Adipocyte (in vitro differentiated cells): Measurements from ENCODE around the gene JAZF1.

Experiments
- DNase-seq: peaks from one replicate; pipeline ENCODE4 v3.0.0-alpha.2; 2015; ENCODE audit warnings: low read depth
- H3K27me3 ChIP-seq: replicated peaks from 2 replicates; pipeline ENCODE4 v1.7.0; 2013; ENCODE audit warnings: mild to moderate bottlenecking, low read length, moderate library complexity; ENCODE audit not compliant: control insufficient read depth, insufficient read depth
- H3K36me3 ChIP-seq: 2 replicates; pipeline ENCODE4 v1.7.0; 2013; ENCODE audit warnings: low read length, mild to moderate bottlenecking, moderate library complexity; ENCODE audit not compliant: control insufficient read depth, insufficient read depth, severe bottlenecking
- H3K4me1 ChIP-seq: 2 replicates; pipeline ENCODE4 v1.7.0; 2013; ENCODE audit warnings: mild to moderate bottlenecking, low read length, moderate library complexity; ENCODE audit not compliant: control insufficient read depth, insufficient read depth
- H3K4me3 ChIP-seq: 2 replicates; pipeline ENCODE4 v1.7.0; 2013; ENCODE audit warnings: mild to moderate bottlenecking, low read length, moderate library complexity
- H3K9ac ChIP-seq: 2 replicates; pipeline ENCODE4 v1.7.0; 2013; ENCODE audit warnings: mild to moderate bottlenecking, low read length, moderate library complexity
- H3K9me3 ChIP-seq: 2 replicates; pipeline ENCODE4 v1.7.0; 2013; ENCODE audit warnings: mild to moderate bottlenecking, low read length, moderate library complexity; ENCODE audit not compliant: control insufficient read depth

JAZF1 gene

DNA sequence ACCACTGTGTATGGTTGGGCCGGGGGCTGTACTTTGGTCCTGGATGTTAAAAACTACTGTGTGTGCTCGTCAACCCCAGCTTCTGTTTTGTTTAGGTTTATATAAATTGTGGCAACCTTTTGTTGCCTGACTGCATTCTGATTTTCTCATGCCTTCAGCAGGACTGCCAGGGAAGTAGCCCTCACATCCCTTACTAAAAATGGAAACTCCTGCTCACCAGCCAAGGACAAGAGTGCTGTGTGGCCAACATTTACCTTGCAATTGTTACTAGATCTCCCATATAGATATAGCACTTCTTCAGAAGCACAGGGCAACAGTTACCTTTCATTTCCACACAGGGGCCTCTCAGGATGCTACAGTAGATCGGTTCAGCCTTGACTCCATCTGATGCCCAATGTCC, 266.2 kb downstream of the JAZF1 start:
- no peak overlapping the region for H3K4me3 ChIP-seq
- no peaks in the 10 kb centered on the region for H3K36me3 ChIP-seq
- no peaks in the 10 kb centered on the region for H3K27me3 ChIP-seq
- peaks cover 4% of the 10 kb centered on the region for H3K4me1 ChIP-seq
- no peak for DNase-seq
- H3K9ac ChIP-seq = no peak overlapping the region
- no peaks in the 10 kb centered on the region for H3K9me3 ChIP-seq

DNA sequence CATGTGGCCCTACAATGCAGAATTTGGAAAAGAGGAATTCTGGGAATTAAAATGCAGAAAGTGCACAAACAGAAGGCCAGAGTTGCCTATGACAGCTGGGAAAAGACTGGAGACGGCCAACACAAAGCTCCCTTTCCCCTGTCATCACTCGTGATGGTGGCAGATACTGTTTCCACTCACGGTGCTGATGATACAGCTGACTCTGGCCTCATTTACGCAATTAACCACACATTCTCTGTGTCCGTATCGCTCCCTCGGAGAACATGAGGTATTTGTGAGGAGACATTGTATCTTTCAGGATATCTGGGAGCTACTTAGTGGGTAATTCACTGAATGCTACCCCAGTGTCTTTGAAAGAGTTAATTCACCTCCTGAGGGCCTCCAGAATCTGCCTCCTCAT, 267.8 kb downstream of the JAZF1 start:
- H3K9ac ChIP-seq = no peak overlapping the region
- no peak overlapping the region for H3K4me3 ChIP-seq
- no peaks in the 10 kb centered on the region for H3K27me3 ChIP-seq
- DNase-seq = no peak
- no peaks in the 10 kb centered on the region for H3K9me3 ChIP-seq
- H3K4me1 ChIP-seq = peaks cover 3% of the 10 kb centered on the region
- no peaks in the 10 kb centered on the region for H3K36me3 ChIP-seq

DNA sequence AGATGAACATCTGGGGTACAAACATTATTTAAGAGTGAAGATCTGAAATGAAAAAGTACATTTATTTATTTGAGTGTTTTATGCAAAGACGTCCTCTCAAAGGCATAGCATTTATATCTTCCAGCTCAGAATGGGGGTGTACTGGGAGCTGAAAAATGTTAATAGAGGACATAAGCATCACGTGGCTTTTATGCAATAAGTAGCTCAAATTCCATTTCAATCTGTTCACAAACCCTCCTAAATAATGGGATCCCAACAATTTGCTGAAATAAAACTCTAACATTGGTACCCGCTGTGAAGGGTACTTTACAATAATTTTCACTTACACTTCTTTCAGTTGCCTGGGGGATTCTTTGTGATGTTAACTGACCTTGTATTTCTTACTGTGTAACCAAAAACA, 268.7 kb downstream of the JAZF1 start:
- Histone ChIP-seq H3K36me3 (no peaks in the 10 kb centered on the region), H3K9me3 (no peaks in the 10 kb centered on the region), H3K27me3 (no peaks in the 10 kb centered on the region), H3K4me1 (no peaks in the 10 kb centered on the region), H3K9ac (no peak overlapping the region), H3K4me3 (no peak overlapping the region)
- no peak for DNase-seq

DNA sequence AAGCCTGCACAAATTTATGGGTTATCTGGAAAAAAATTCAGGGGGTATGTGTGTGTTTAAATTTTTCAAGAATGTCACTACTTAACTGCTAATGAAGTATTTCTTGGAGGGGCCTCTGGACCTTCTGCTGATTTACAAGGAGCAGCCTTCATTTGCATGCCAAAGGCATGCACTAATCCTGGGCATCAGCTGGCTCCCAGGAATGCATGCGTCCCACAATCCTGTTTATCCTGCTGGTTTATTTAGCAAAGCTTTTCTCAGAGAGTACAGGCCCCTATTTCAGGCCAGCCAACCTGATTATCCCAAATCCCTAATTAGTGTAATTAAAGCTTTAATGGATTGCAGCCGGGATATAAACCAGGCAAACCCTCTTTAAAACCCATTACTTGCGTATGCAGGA, 270.3 kb downstream of the JAZF1 start:
- no peak for DNase-seq
- no peak overlapping the region for H3K4me3 ChIP-seq
- no peaks in the 10 kb centered on the region for H3K27me3 ChIP-seq
- peaks cover 6% of the 10 kb centered on the region for H3K4me1 ChIP-seq
- no peaks in the 10 kb centered on the region for H3K9me3 ChIP-seq
- no peaks in the 10 kb centered on the region for H3K36me3 ChIP-seq
- H3K9ac ChIP-seq = no peak overlapping the region

DNA sequence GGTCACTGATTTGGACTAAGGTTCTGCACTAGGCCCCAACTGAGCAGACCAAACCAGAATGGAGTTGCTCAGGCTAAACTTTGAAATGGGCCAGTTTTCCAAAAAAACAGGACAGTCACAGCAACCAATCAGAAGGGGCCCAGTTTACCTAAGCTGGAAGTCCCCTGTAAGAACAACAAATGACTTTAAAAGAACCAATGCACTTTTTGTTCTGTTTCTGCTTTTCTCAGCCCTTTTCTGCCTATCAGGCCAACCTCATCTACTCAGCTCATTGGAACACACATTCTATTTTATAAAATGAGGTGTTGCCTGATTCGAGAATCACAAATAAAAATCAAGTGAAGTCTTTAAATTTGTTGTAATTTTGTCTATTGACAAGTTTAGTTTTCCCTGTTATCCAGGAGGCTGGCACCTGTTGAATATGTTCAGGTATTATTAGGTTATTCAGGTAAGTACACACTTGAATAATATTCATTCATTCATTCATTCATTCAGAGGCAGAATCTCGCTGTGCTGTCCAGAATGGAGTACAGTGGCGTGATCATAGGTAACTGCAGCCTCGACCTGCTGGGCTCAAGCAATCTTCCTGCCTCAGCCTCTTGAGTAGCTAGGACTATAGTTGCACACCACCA, 271.9 kb downstream of the JAZF1 start:
- Histone ChIP-seq H3K36me3 (no peaks in the 10 kb centered on the region), H3K9me3 (no peaks in the 10 kb centered on the region), H3K27me3 (no peaks in the 10 kb centered on the region)

DNA sequence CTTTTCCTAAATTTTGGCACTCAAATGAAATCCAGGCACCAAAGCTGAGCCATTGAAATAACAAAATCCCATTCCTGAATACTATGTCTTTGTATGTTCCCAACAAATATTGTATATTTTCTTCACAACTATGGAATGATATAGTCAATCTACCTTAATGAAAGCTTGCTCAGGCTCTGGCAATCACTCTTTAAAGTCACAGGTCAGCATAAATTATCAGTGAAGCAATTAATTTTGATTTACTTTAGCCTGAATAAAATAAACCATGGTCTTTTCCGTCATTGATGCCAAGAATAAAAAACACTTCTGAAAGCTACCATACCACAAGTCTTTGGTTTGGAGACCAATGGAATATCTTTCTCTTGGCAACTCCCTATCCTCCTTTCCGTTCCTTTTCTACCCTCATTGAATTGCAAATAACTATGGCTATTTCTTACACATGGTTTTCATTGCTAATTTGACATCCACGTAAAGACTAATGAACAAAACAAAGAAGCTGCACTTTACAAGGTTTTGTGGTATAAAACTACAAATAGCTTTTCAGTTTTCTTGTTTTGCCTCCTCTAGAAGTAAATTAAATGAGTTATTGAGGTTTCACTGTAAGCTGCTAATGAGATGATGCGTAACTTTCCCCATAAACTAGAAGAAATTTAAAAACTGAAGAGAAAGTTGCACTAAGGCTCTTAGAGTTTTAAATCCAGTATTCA, 274.1 kb downstream of the JAZF1 start:
- DNase-seq = no peak
- H3K4me1 ChIP-seq = peaks cover 14% of the 10 kb centered on the region
- no peaks in the 10 kb centered on the region for H3K27me3 ChIP-seq
- no peak overlapping the region for H3K9ac ChIP-seq
- no peak overlapping the region for H3K4me3 ChIP-seq
- H3K36me3 ChIP-seq = no peaks in the 10 kb centered on the region
- H3K9me3 ChIP-seq = no peaks in the 10 kb centered on the region

More for the DNA sequence above, 271.9 kb downstream of the JAZF1 start:
- H3K9ac ChIP-seq = no peak overlapping the region
- no peak overlapping the region for H3K4me3 ChIP-seq
- no peak for DNase-seq
- peaks cover 6% of the 10 kb centered on the region for H3K4me1 ChIP-seq

DNA sequence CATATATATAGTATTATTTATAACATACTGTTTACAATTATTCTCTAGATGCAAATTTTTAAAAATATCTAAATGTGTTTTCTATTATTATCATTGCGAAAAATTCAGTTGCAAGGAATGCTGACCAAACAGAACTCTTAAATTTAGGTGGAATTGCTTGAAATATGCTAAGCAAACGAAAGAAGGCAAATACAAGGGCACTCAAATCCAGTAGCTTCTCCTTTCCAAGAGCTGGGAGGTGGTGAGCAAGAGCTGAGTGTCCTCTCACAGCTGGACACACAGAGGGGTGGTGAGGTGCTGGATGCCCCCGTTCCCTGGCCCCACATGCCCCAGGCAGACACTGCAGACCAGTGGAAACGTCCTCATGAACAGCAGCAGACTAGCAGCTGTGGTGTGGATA, 274.6 kb downstream of the JAZF1 start:
- Histone ChIP-seq H3K4me3 (no peak overlapping the region), H3K36me3 (no peaks in the 10 kb centered on the region), H3K4me1 (peaks cover 20% of the 10 kb centered on the region), H3K27me3 (no peaks in the 10 kb centered on the region), H3K9ac (no peak overlapping the region), H3K9me3 (no peaks in the 10 kb centered on the region)
- DNase-seq = no peak

DNA sequence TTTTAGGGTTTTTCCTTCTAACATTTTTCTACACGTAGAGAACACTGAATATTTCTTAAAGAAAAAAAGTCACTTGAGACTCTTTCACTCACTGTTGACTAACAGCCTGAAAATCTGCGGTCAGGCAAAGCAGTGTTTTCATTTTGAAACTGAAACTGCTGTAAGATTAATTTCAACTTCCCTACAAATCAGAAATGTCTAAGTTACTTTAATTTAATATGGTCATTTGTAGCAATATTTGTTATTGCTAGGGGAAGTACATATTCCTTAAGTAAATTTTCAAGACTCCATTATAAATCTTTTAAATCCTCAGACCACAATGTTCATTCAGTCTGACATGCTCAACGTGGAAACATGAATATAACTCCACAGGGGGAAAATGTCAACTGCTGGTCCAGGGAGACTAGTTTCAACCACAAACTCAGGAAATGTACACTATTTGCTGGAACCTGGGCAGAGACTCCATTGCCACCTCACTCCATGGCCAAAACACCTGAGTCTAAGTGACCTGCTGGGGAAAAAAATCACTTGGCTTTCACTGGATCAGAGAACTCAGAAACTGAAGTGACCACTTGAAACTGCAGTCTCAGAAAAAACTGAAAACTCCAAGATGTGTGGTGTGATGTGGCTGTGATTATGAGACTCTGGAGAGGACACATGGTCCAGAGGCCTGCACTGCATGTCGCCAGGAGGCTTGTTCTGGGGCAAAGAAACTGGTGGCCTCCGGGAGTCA, 279.4 kb downstream of the JAZF1 start:
- peak; percentile 87 for DNase-seq
- Histone ChIP-seq H3K4me1 (peaks cover 33% of the 10 kb centered on the region), H3K4me3 (peak overlapping the region; percentile 81), H3K9me3 (no peaks in the 10 kb centered on the region), H3K9ac (peak overlapping the region; percentile 87), H3K36me3 (no peaks in the 10 kb centered on the region), H3K27me3 (no peaks in the 10 kb centered on the region)

DNA sequence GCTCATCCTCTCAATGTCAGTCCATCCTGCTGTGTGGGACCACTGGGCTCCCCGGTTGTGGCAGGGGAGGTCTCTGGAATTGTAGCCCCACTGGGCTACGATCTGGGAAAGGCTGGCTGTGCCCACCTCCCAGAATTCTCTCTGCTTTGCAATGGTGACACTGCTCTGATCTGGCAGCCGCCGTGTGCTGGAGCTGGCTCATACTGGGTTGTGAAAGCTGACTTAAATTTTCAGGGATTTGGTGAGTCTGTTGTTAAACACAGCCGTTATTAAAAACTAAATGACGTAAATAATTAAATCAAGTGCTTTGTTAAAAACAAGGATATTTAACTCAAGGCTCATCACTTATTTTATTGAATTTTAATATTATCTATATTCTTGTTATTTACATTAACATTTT, 280.6 kb downstream of the JAZF1 start:
- no peaks in the 10 kb centered on the region for H3K27me3 ChIP-seq
- no peaks in the 10 kb centered on the region for H3K36me3 ChIP-seq

DNA sequence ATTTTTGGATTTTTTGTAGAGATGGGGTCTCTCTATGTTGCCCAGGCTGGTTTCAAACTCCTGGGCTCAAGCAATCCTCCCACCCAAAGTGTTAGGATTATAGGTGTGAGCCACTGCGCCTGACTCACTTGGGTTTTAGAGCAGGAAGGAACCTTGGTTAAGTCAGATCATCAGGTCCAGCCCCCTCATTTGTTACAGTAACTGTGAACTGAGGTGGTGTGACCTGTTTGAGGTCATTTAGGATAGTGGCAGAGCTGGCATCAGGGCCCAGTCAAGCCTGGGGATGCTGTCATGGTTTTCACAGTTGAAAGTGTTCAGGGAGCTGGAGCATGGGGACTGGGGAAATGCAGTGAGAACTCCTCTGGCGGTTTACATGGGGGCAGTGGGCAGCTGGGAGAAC, 281.0 kb downstream of the JAZF1 start:
- peak overlapping the region; percentile 21 for H3K9ac ChIP-seq
- H3K36me3 ChIP-seq = no peaks in the 10 kb centered on the region
- no peaks in the 10 kb centered on the region for H3K9me3 ChIP-seq

More for the DNA sequence above, 280.6 kb downstream of the JAZF1 start:
- Histone ChIP-seq H3K4me1 (peaks cover 27% of the 10 kb centered on the region), H3K4me3 (no peak overlapping the region), H3K9ac (peak overlapping the region; percentile 21), H3K9me3 (no peaks in the 10 kb centered on the region)
- DNase-seq = no peak

DNA sequence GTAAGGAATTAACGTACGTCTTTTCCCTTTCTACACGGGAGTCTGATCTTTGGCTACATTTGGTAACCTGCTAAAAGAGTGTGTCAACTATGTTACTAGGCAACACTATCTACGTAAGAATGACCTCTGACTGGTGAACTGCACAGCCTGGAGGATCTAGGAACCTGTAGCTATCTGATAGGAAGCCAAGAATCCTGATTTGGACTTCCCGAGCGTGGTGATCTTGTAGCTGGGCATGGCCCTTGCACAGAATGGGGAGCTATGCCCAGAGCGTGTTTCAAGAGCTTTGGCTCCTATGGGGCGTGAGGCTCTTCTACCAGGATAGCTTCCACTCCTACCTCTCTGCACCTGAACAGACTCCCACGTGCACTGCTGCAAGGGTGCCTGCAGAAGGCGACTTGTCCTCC, 283.2 kb downstream of the JAZF1 start:
- Histone ChIP-seq H3K27me3 (no peaks in the 10 kb centered on the region), H3K9me3 (no peaks in the 10 kb centered on the region), H3K4me1 (peaks cover 27% of the 10 kb centered on the region), H3K36me3 (peaks cover 9% of the 10 kb centered on the region), H3K9ac (no peak overlapping the region), H3K4me3 (no peak overlapping the region)
- DNase-seq = no peak

More for the DNA sequence above, 281.0 kb downstream of the JAZF1 start:
- H3K27me3 ChIP-seq = no peaks in the 10 kb centered on the region
- H3K4me3 ChIP-seq = no peak overlapping the region
- DNase-seq = no peak
- H3K4me1 ChIP-seq = peaks cover 27% of the 10 kb centered on the region
